Cardiac muscle cell (in vitro differentiated cells and primary cell): Measurements from ENCODE around the gene PPME1. TPM values are rescaled to one million over a fixed set of nuclear protein-coding genes. Genes with fewer than 3 reads are reported as not detected.

Experiments
- DNase-seq, 2 donors: peaks; one replicate each; pipeline versions ENCODE4 v3.0.0 to v3.0.0-alpha.2; 2010 to 2017; ENCODE audit warnings: low read depth in 1 of 2, low spot score in 1 of 2
- H3K27ac ChIP-seq: fragments of 200-600 bp; sonication (generic); 2 replicates; pipeline ENCODE4 v1.5.1; 2016
- H3K27me3 ChIP-seq: fragments of 200-600 bp; sonication (generic); 2 replicates; pipeline ENCODE4 v1.6.0; 2016; ENCODE audit warnings: control low read depth
- H3K36me3 ChIP-seq: fragments of 200-600 bp; sonication (generic); 2 replicates; pipeline ENCODE4 v1.5.1; 2016; ENCODE audit warnings: control low read depth
- H3K4me1 ChIP-seq: fragments of 200-600 bp; sonication (generic); 2 replicates; pipeline ENCODE4 v1.8.1; 2017; ENCODE audit warnings: low read depth, mild to moderate bottlenecking, mixed run types
- H3K4me3 ChIP-seq: fragments of 200-600 bp; sonication (generic); 2 replicates; pipeline ENCODE4 v1.5.1; 2016; ENCODE audit warnings: mild to moderate bottlenecking
- H3K9me3 ChIP-seq: fragments of 200-600 bp; sonication (generic); 2 replicates; pipeline ENCODE4 v1.5.1; 2017; ENCODE audit warnings: low read depth, mild to moderate bottlenecking, control low read depth
- polyA plus RNA-seq: library from polyadenylated mRNA; unstranded; fragments of >200 nt; fragmentation: Nextera tagmentation; extraction: Ambion mirVana; gene quantifications from 2 replicates; pipeline ENCODE4 v1.2.1, GENCODE V29; 2016
- total RNA-seq: library from RNA; depleted of rRNA; stranded (reverse); fragments of >200 nt; gene quantifications from 2 replicates; pipeline ENCODE4 v1.2.3, GENCODE V29; 2016
- TF ChIP-seq, protein P1 (sequence below): IDR thresholded peaks from 2 replicates; pipeline ENCODE4 v1.5.1; 2012; ENCODE audit warnings: low read depth, mild to moderate bottlenecking, low read length

Gene PPME1
- total and polyA plus RNA-seq, 2 experiments from 2014 or later: 55.2 to 109 TPM

GRCh38 chr11:74278721-74279161 lies 107.7 kb downstream of the PPME1 start:
- Histone ChIP-seq H3K4me3 (no peak overlapping the region), H3K27me3 (no peaks in the 10 kb centered on the region), H3K9me3 (no peaks in the 10 kb centered on the region), H3K4me1 (no peaks in the 10 kb centered on the region), H3K27ac (no peak overlapping the region), H3K36me3 (no peaks in the 10 kb centered on the region)
- peak in 1 of 2 donors; percentile 99 for DNase-seq
- TF ChIP-seq, protein P1, sequence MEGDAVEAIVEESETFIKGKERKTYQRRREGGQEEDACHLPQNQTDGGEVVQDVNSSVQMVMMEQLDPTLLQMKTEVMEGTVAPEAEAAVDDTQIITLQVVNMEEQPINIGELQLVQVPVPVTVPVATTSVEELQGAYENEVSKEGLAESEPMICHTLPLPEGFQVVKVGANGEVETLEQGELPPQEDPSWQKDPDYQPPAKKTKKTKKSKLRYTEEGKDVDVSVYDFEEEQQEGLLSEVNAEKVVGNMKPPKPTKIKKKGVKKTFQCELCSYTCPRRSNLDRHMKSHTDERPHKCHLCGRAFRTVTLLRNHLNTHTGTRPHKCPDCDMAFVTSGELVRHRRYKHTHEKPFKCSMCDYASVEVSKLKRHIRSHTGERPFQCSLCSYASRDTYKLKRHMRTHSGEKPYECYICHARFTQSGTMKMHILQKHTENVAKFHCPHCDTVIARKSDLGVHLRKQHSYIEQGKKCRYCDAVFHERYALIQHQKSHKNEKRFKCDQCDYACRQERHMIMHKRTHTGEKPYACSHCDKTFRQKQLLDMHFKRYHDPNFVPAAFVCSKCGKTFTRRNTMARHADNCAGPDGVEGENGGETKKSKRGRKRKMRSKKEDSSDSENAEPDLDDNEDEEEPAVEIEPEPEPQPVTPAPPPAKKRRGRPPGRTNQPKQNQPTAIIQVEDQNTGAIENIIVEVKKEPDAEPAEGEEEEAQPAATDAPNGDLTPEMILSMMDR: no peak

DNA sequence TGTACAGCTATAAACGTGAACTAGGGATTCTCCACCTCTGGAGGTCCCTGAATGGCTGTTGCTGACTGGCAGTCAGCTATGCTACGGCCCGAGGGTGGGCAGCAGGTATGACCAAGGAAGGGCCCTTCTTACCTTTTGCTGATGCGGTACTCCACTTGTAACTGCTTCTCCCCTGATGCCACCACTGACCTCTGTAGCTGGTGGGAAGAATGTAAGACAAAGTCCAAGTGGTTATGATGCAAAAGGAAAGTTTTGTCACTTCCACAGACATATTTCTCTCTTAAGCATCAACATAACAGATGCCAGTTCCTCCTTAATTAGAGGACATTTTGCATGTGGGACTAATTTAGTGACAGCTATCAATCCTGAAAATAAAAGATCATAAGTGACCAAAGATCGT lies 108.2 kb downstream of the PPME1 start:
- H3K9me3 ChIP-seq: no peaks in the 10 kb centered on the region
- TF ChIP-seq, protein P1: no peak
- no peaks in the 10 kb centered on the region for H3K27me3 ChIP-seq
- H3K4me3 ChIP-seq: no peak overlapping the region
- H3K4me1 ChIP-seq: no peaks in the 10 kb centered on the region
- no peak overlapping the region for H3K27ac ChIP-seq
- DNase-seq: peak in 1 of 2 donors; percentile 33
- H3K36me3 ChIP-seq: no peaks in the 10 kb centered on the region

GRCh38 chr11:74280494-74280893 lies 109.4 kb downstream of the PPME1 start:
- no peaks in the 10 kb centered on the region for H3K4me1 ChIP-seq
- no peaks in the 10 kb centered on the region for H3K9me3 ChIP-seq
- DNase-seq: no peak
- H3K36me3 ChIP-seq: no peaks in the 10 kb centered on the region
- no peak overlapping the region for H3K27ac ChIP-seq
- TF ChIP-seq, protein P1: no peak
- H3K27me3 ChIP-seq: no peaks in the 10 kb centered on the region
- H3K4me3 ChIP-seq: no peak overlapping the region

GRCh38 chr11:74282421-74282820 lies 111.3 kb downstream of the PPME1 start:
- TF ChIP-seq, protein P1: no peak
- H3K9me3 ChIP-seq: no peaks in the 10 kb centered on the region
- H3K4me3 ChIP-seq: no peak overlapping the region
- DNase-seq: no peak
- no peaks in the 10 kb centered on the region for H3K27me3 ChIP-seq
- no peaks in the 10 kb centered on the region for H3K4me1 ChIP-seq
- H3K27ac ChIP-seq: no peak overlapping the region
- no peaks in the 10 kb centered on the region for H3K36me3 ChIP-seq

DNA sequence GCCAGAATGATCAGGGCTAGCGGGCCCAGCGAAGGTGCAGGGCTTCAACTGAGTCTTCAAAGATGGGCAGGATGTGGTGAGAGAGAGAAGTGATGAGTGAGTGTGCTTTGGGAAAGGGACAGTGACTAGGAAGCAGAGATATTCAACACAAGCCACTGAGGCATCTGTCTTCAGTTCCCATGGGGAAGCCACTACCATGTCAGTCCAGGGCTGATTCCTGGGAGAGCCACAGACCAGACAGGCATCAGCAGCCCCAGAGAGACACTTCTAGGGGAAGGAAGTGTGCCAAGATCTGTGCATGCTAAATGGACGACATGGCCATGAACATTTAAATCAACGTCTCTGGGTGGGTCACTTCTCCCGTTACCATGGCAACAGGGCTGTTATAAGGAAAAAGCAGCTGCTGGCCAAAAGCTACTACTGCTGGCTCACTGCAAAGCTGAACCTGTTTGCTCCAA lies 111.9 kb downstream of the PPME1 start:
- Histone ChIP-seq H3K36me3 (no peaks in the 10 kb centered on the region), H3K4me1 (no peaks in the 10 kb centered on the region), H3K27me3 (no peaks in the 10 kb centered on the region), H3K4me3 (no peak overlapping the region), H3K27ac (no peak overlapping the region), H3K9me3 (no peaks in the 10 kb centered on the region)
- TF ChIP-seq, protein P1: no peak
- DNase-seq: no peak
